ENCODE results near the gene NFATC1. TPM values are rescaled to one million over a fixed set of nuclear protein-coding genes. Genes with fewer than 3 reads are reported as not detected.

Gene NFATC1
- total RNA-seq, 3 donors from 2014 or later = 10.9 to 18.0 (median 12.9) TPM

GRCh38 chr18:79518028-79518682 is 122.4 kb downstream of the NFATC1 start:
- TF ChIP-seq POLR2A (IDR thresholded peaks at IDR 0.05) (no peak), CTCF (IDR thresholded peaks at IDR 0.05) (no peak), POLR2AphosphoS5 (IDR thresholded peaks at IDR 0.05) (no peak)
- H3K27me3 ChIP-seq = no peaks in the 10 kb centered on the region
- H3K4me1 ChIP-seq = no peaks in the 10 kb centered on the region
- H3K4me3 ChIP-seq = no peak overlapping the region
- intact Hi-C loops (cut with DNase I; ENCODE audit: low total_unique reads) = no loop called here
- H3K9me3 ChIP-seq = no peaks in the 10 kb centered on the region
- H3K27ac ChIP-seq = no peak overlapping the region
- peak; percentile 10 to 35 for DNase-seq (ENCODE audit: low spot score in 2 of 2)
- H3K36me3 ChIP-seq = no peaks in the 10 kb centered on the region

- H3K9me3 ChIP-seq = no peaks in the 10 kb centered on the region
- no peak for TF ChIP-seq POLR2A (IDR thresholded peaks at IDR 0.05)
- DNase-seq (ENCODE audit: low spot score in 2 of 2) = peak; percentile 15 to 44
- H3K27me3 ChIP-seq = no peaks in the 10 kb centered on the region
- no peaks in the 10 kb centered on the region for H3K36me3 ChIP-seq
- H3K4me3 ChIP-seq = no peak overlapping the region
- intact Hi-C loops (cut with DNase I; ENCODE audit: low total_unique reads) = no loop called here
- no peak overlapping the region for H3K27ac ChIP-seq
- H3K4me1 ChIP-seq = no peaks in the 10 kb centered on the region
Observed at GRCh38 chr18:79518683-79519128, 123.0 kb downstream of the NFATC1 start.

- Histone ChIP-seq H3K27me3 (no peaks in the 10 kb centered on the region), H3K4me1 (no peaks in the 10 kb centered on the region), H3K27ac (no peak overlapping the region), H3K9me3 (no peaks in the 10 kb centered on the region), H3K36me3 (no peaks in the 10 kb centered on the region), H3K4me3 (no peak overlapping the region)
- intact Hi-C loops (cut with DNase I; ENCODE audit: low total_unique reads) = loop anchor here (5.0 to 10.0 kb wide), 2 partner anchors 58 to 115 kb away; no protein-coding TSS in a partner anchor
- DNase-seq (ENCODE audit: low spot score in 2 of 2) = peak; percentile 14 to 45
- TF ChIP-seq CTCF (IDR thresholded peaks at IDR 0.05) (no peak), POLR2AphosphoS5 (IDR thresholded peaks at IDR 0.05) (no peak), POLR2A (IDR thresholded peaks at IDR 0.05) (no peak)
Observed at GRCh38 chr18:79519751-79520477, 124.2 kb downstream of the NFATC1 start.

GRCh38 chr18:79520478-79521390 is 125.0 kb downstream of the NFATC1 start:
- no peaks in the 10 kb centered on the region for H3K27me3 ChIP-seq
- TF ChIP-seq CTCF (IDR thresholded peaks at IDR 0.05) = no peak
- TF ChIP-seq POLR2AphosphoS5 (IDR thresholded peaks at IDR 0.05) = no peak
- TF ChIP-seq POLR2A (IDR thresholded peaks at IDR 0.05) = no peak
- peak; percentile 4 to 24 for DNase-seq (ENCODE audit: low spot score in 2 of 2)
- no peaks in the 10 kb centered on the region for H3K9me3 ChIP-seq
- no peak overlapping the region for H3K4me3 ChIP-seq
- intact Hi-C loops (cut with DNase I; ENCODE audit: low total_unique reads) = loop anchor here (5.0 to 10.0 kb wide), 2 partner anchors 58 to 116 kb away; no protein-coding TSS in a partner anchor
- H3K4me1 ChIP-seq = peaks cover 0 to 2% of the 10 kb centered on the region in 2 donors
- no peak overlapping the region for H3K27ac ChIP-seq
- no peaks in the 10 kb centered on the region for H3K36me3 ChIP-seq

DNA sequence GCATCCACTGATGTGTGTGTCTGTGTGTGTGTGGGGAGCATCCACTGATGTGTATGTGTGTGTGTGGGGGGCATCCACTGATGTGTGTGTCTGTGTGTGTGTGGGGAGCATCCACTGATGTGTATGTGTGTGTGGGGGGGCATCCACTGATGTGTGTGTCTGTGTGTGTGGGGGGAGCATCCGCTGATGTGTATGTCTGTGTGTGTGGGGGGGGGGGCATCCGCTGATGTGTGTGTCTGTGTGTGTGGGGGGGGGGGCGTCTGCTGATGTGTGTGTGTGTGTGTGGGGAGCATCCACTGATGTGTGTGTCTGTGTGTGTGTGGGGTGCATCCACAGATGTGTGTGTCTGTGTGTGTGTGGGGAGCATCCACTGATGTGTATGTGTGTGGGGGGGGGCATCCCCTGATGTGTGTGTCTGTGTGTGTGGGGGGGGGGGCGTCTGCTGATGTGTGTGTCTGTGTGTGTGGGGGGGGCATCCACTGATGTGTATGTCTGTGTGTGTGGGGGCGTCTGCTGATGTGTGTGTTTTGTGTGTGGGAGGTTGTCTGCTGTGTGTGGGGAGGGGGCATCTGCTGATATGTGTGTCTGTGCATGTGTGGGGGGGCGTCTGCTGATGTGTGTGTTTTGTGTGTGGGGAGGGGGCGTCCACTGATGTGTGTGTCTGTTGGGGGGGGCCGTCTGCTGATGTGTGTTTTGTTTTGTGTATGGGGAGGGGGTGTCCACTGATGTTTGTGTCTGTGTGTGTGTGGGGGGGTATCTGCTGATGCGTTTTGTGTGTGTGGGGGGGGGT is 125.9 kb downstream of the NFATC1 start:
- Histone ChIP-seq H3K27ac (no peak overlapping the region), H3K4me3 (no peak overlapping the region), H3K36me3 (no peaks in the 10 kb centered on the region), H3K27me3 (no peaks in the 10 kb centered on the region), H3K9me3 (no peaks in the 10 kb centered on the region), H3K4me1 (peaks cover 0 to 8% of the 10 kb centered on the region in 2 donors)
- intact Hi-C loops (cut with DNase I; ENCODE audit: low total_unique reads) = loop anchor here (5.0 to 10.0 kb wide), 2 partner anchors 59 to 117 kb away; no protein-coding TSS in a partner anchor
- TF ChIP-seq POLR2A (IDR thresholded peaks at IDR 0.05) = no peak
- TF ChIP-seq POLR2AphosphoS5 (IDR thresholded peaks at IDR 0.05) = no peak
- no peak for TF ChIP-seq CTCF (IDR thresholded peaks at IDR 0.05)
- DNase-seq (ENCODE audit: low spot score in 2 of 2) = peak; percentile 8 to 28
